Activated CD8-positive, alpha-beta memory T cell treated with anti-CD3 and anti-CD28 coated beads for 36 hours (primary cell): ENCODE measurements around the gene OR51G2. TPM values are rescaled to one million over a fixed set of nuclear protein-coding genes. Genes with fewer than 3 reads are reported as not detected.

Experiments used
- CTCF ChIA-PET: fragments of 350-600 bp; sonication (Branson Sonifier 250); formaldehyde crosslinking; loops from one replicate; lab custom pipeline; 2021; ENCODE audit warnings: antibody characterized with exemption; lab: Charles Lee
- POLR2A ChIA-PET: fragments of 350-600 bp; sonication (Branson Sonifier 250); formaldehyde crosslinking; loops from one replicate; lab custom pipeline; 2021; ENCODE audit warnings: antibody characterized with exemption; lab: Charles Lee
- total RNA-seq, 2 experiments: library from RNA; stranded (reverse); gene quantifications; one replicate each; pipeline ENCODE4 v1.2.3, GENCODE V29; 2021

Gene OR51G2
- total RNA-seq, 2 experiments from 2014 or later: not detected

DNA sequence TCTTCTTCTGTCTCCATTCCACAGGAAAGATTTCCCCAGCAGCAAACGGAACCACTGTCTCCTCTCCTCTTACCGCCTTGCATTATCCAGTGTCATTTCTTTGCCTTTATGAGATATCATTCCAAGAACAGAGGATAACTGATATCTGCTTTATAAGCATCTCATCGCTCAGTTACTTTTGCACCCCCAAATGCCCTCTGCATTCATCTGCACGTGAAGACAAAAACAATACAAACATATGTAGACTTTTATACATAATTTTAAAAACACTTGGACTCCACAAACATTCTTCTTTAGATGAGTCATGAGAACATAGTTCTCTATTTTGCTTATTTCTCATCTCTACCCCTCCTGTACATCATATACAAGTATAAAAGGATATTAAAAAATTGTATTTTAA, 38.0 kb downstream of the OR51G2 start:
- POLR2A ChIA-PET: no interaction called here

DNA sequence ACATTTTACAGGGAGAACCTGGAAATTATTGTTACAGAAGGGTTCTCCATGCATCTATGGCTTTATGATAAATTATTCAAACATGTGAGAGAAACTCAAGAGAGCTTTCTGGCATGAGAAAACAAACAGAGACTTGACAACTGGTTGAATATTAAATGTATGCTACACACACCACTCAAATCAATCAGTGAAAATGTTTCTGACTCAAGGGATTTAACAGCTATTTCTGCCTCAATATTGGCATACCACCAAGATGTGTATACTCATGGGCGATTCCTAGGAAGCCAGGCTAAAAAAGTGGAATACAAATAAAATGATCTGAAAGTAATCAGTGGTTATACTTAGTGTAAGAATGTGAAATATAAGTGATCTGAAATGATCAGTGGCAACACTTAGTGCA, 53.3 kb downstream of the OR51G2 start:
- ChIA-PET CTCF (no interaction called here), POLR2A (no interaction called here)

More for the DNA sequence above, 38.0 kb downstream of the OR51G2 start:
- CTCF ChIA-PET: no interaction called here

DNA sequence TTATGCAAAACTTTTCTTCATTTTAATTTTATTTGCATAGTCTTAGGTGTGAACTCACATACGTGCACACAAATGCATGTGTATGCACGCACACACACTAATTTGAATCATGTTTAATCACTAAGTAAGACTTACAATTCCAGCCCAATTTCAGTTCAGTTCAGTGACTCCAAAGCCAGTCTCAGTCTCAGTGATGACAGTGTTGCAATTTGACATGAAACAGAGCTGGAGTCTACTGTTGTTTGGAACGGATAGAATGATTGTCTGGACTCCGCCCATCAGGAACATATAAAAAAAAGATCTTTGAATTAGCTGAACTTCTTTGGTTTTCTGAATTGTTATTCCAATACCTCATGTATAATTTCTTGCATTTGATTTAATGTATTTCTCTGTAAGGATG, 55.3 kb downstream of the OR51G2 start:
- POLR2A ChIA-PET: no interaction called here

More for the DNA sequence above, 55.3 kb downstream of the OR51G2 start:
- CTCF ChIA-PET: no interaction called here

Other genes with a start within 250 kb of the OR51G2 start
- not detected for gene OR51E2, start 221.5 kb downstream of the OR51G2 start, total RNA-seq
- not detected for gene MMP26, start 214.6 kb downstream of the OR51G2 start, total RNA-seq
- gene OR51F1, start 149.4 kb downstream of the OR51G2 start, total RNA-seq: not detected
- gene OR52R1, start 115.0 kb downstream of the OR51G2 start, total RNA-seq: not detected
- gene OR51F2, start 98.0 kb downstream of the OR51G2 start, total RNA-seq: not detected
- gene OR51S1, start 70.1 kb downstream of the OR51G2 start, total RNA-seq: not detected
- not detected for gene OR51T1, start 37.5 kb downstream of the OR51G2 start, total RNA-seq
- not detected for gene OR51A7, start 15.6 kb downstream of the OR51G2 start, total RNA-seq
- gene OR51G1, start 5.0 kb upstream of the OR51G2 start, total RNA-seq: not detected
- gene OR51A4, start 28.3 kb upstream of the OR51G2 start, total RNA-seq: not detected
- gene OR51A2, start 36.4 kb upstream of the OR51G2 start, total RNA-seq: not detected
- gene OR51L1, start 75.5 kb upstream of the OR51G2 start, total RNA-seq: not detected
- not detected for gene OR52J3, start 127.2 kb upstream of the OR51G2 start, total RNA-seq
- gene OR52E2, start 140.3 kb upstream of the OR51G2 start, total RNA-seq: not detected
- not detected for gene OR52E1, start 150.2 kb upstream of the OR51G2 start, total RNA-seq
- gene OR52A5, start 219.0 kb upstream of the OR51G2 start, total RNA-seq: not detected
- not detected for gene OR52A1, start 235.4 kb upstream of the OR51G2 start, total RNA-seq